Activated CD8-positive, alpha-beta T cell treated with anti-CD3 and anti-CD28 coated beads, Interleukin-2, amount 10 ng/mL, durations not matched to agents 7 days and 5 days (primary cell): ENCODE measurements around the gene MRPL11. TPM values are rescaled to one million over a fixed set of nuclear protein-coding genes. Genes with fewer than 3 reads are reported as not detected.
A peak's percentile ranks its signal among the peaks of the same experiment; 100 is the strongest.
"Not testable (repeated sequence)": the region's sequence is repeated elsewhere in the genome, so short reads cannot be mapped to it uniquely, and the experiment has no call there.

Experiments used
- ATAC-seq: fragments of 150-1000 bp; cut with Tn5 transposase; one replicate; pipeline ENCODE4 v1.10.0; 2021; ENCODE audit warnings: moderate library complexity
- CTCF ChIA-PET: fragments of 350-600 bp; sonication (Branson Sonifier 250); formaldehyde crosslinking; loops from one replicate; lab custom pipeline; 2021; ENCODE audit warnings: antibody characterized with exemption; lab: Charles Lee
- POLR2A ChIA-PET: fragments of 350-600 bp; sonication (Branson Sonifier 250); formaldehyde crosslinking; loops from one replicate; lab custom pipeline; 2021; ENCODE audit warnings: antibody characterized with exemption; lab: Charles Lee
- DNase-seq: peaks from one replicate; pipeline ENCODE4 v3.0.0-alpha.2; 2020
- H3K27ac Mint-ChIP-seq: one replicate; pipeline ENCODE4 v1.8.0; 2021; ENCODE audit warnings: mild to moderate bottlenecking, mixed read lengths
- H3K27me3 Mint-ChIP-seq: one replicate; pipeline ENCODE4 v1.8.0; 2021; ENCODE audit warnings: low read depth, mixed read lengths
- H3K36me3 Mint-ChIP-seq: one replicate; pipeline ENCODE4 v1.8.0; 2021; ENCODE audit warnings: low read depth, mixed read lengths
- H3K4me1 Mint-ChIP-seq: one replicate; pipeline ENCODE4 v1.8.0; 2021; ENCODE audit warnings: low read depth, mixed read lengths
- H3K4me3 Mint-ChIP-seq: one replicate; pipeline ENCODE4 v1.8.0; 2021; ENCODE audit warnings: mild to moderate bottlenecking, mixed read lengths
- H3K9me3 Mint-ChIP-seq: one replicate; pipeline ENCODE4 v1.8.0; 2022; ENCODE audit warnings: mixed read lengths; ENCODE audit not compliant: insufficient read depth
- total RNA-seq, 2 experiments: library from RNA; stranded (reverse); gene quantifications; one replicate each; pipeline ENCODE4 v1.2.3, GENCODE V29; 2021

Gene MRPL11
- total RNA-seq, 2 experiments from 2014 or later: 93.7 to 100 TPM

GRCh38 chr11:66466225-66467033 is 27.8 kb upstream of the MRPL11 start, which contains the start of gene PELI3:
Gene PELI3, plus strand, starts transcription at chr11:66466905. Its CDS starts 1,224 bp downstream, at chr11:66468129.
- Mint-ChIP-seq H3K9me3 (peaks cover 9% of the 10 kb centered on the region), H3K4me3 (peak within 1 kb of the TSS; percentile 81), H3K27me3 (no peaks in the 10 kb centered on the region), H3K36me3 (peaks cover 6% of the 10 kb centered on the region), H3K27ac (peak within 1 kb of the TSS; percentile 78), H3K4me1 (peaks cover 48% of the 10 kb centered on the region)
- DNase-seq: peak; percentile 93
- peak; percentile 85 for ATAC-seq
- ChIA-PET CTCF (interaction anchor here (0.6 to 3.9 kb wide), 10 partner anchors 12 to 172 kb away, joined by 3 to 23 read pairs (median 4); partner anchors contain the start of genes DPP3, MRPL11 and RBM4), POLR2A (interaction anchor here (0.5 to 1.0 kb wide), 2 partner anchors 14 to 80 kb away, joined by 3 to 7 read pairs; partner anchors contain the start of gene DPP3)

GRCh38 chr11:66465373-66466224 is 27.0 kb upstream of the MRPL11 start:
- DNase-seq (no peak), ATAC-seq (no peak)
- POLR2A ChIA-PET: interaction anchor here (0.6 to 1.4 kb wide), 3 partner anchors 15 to 1600 kb away, joined by 3 to 7 read pairs (median 3); partner anchors contain the start of genes DPP3 and MRPL11
- H3K27me3 Mint-ChIP-seq: no peaks in the 10 kb centered on the region
- CTCF ChIA-PET: interaction anchor here (1.3 to 3.5 kb wide), 6 partner anchors 15 to 153 kb away, joined by 3 to 23 read pairs (median 4); partner anchors contain the start of genes DPP3 and MRPL11
- peak overlapping the region; percentile 75 for H3K27ac Mint-ChIP-seq
- H3K36me3 Mint-ChIP-seq: peaks cover 6% of the 10 kb centered on the region
- H3K4me1 Mint-ChIP-seq: peaks cover 48% of the 10 kb centered on the region
- peak overlapping the region; percentile 77 for H3K4me3 Mint-ChIP-seq
- peaks cover 9% of the 10 kb centered on the region for H3K9me3 Mint-ChIP-seq

- Mint-ChIP-seq H3K36me3 (peaks cover 6% of the 10 kb centered on the region), H3K4me3 (no peak overlapping the region), H3K27ac (no peak overlapping the region), H3K9me3 (peaks cover 9% of the 10 kb centered on the region), H3K27me3 (no peaks in the 10 kb centered on the region), H3K4me1 (peaks cover 45% of the 10 kb centered on the region)
- ChIA-PET POLR2A (interaction anchor here (0.6 to 1.4 kb wide), 2 partner anchors 26 to 1599 kb away, joined by 3 read pairs; partner anchors contain the start of gene MRPL11), CTCF (interaction anchor here (1.3 to 3.5 kb wide), 2 partner anchors 26 to 152 kb away, joined by 3 to 23 read pairs; partner anchors contain the start of gene MRPL11)
- DNase-seq (no peak), ATAC-seq (no peak)
Measured at GRCh38 chr11:66464916-66465315, 26.3 kb upstream of the MRPL11 start.

GRCh38 chr11:66464116-66464515 is 25.5 kb upstream of the MRPL11 start:
- CTCF ChIA-PET: interaction anchor here (1.0 kb wide), 1 partner anchor 15 kb away, joined by 3 read pairs; no protein-coding TSS in a partner anchor
- DNase-seq, H3K36me3 Mint-ChIP-seq, H3K27ac Mint-ChIP-seq, H3K9me3 Mint-ChIP-seq, H3K27me3 Mint-ChIP-seq, H3K4me3 Mint-ChIP-seq, POLR2A ChIA-PET, ATAC-seq: not testable (repeated sequence)
- peaks cover 51% of the 10 kb centered on the region for H3K4me1 Mint-ChIP-seq

- peaks cover 51% of the 10 kb centered on the region for H3K4me1 Mint-ChIP-seq
- CTCF ChIA-PET: interaction anchor here (0.6 to 1.1 kb wide), 2 partner anchors 24 to 99 kb away, joined by 3 to 5 read pairs; partner anchors contain the start of gene MRPL11
Measured at GRCh38 chr11:66462911-66463310, 24.3 kb upstream of the MRPL11 start.

GRCh38 chr11:66462010-66462409 is 23.4 kb upstream of the MRPL11 start:
- no peaks in the 10 kb centered on the region for H3K27me3 Mint-ChIP-seq
- H3K4me1 Mint-ChIP-seq: peaks cover 48% of the 10 kb centered on the region
- H3K4me3 Mint-ChIP-seq: no peak overlapping the region
- ChIA-PET POLR2A (interaction anchor here (0.6 kb wide), 1 partner anchor 176 kb away, joined by 3 read pairs; no protein-coding TSS in a partner anchor), CTCF (interaction anchor here (0.9 kb wide), 1 partner anchor 53 kb away, joined by 3 read pairs; no protein-coding TSS in a partner anchor)
- ATAC-seq (no peak), DNase-seq (no peak)
- no peak overlapping the region for H3K27ac Mint-ChIP-seq
- peaks cover 6% of the 10 kb centered on the region for H3K36me3 Mint-ChIP-seq
- H3K9me3 Mint-ChIP-seq: peaks cover 9% of the 10 kb centered on the region

More at GRCh38 chr11:66462911-66463310, 24.3 kb upstream of the MRPL11 start:
- Mint-ChIP-seq H3K9me3 (peaks cover 9% of the 10 kb centered on the region), H3K36me3 (peaks cover 6% of the 10 kb centered on the region), H3K27ac (peak overlapping the region; percentile 43), H3K27me3 (no peaks in the 10 kb centered on the region), H3K4me3 (no peak overlapping the region)
- no peak for ATAC-seq
- DNase-seq: no peak
- POLR2A ChIA-PET: interaction anchor here (0.6 kb wide), 1 partner anchor 325 kb away, joined by 3 read pairs; no protein-coding TSS in a partner anchor

GRCh38 chr11:66459138-66459778 is 20.6 kb upstream of the MRPL11 start:
- CTCF ChIA-PET: interaction anchor here (1.0 to 2.1 kb wide), 3 partner anchors 9 to 21 kb away, joined by 3 to 5 read pairs (median 3); partner anchors contain the start of gene MRPL11
- POLR2A ChIA-PET: interaction anchor here (0.6 to 1.1 kb wide), 2 partner anchors 20 to 87 kb away, joined by 3 to 4 read pairs; partner anchors contain the start of gene MRPL11
- no peak overlapping the region for H3K4me3 Mint-ChIP-seq
- H3K36me3 Mint-ChIP-seq: peaks cover 6% of the 10 kb centered on the region
- ATAC-seq: no peak
- H3K27me3 Mint-ChIP-seq: no peaks in the 10 kb centered on the region
- peaks cover 9% of the 10 kb centered on the region for H3K9me3 Mint-ChIP-seq
- H3K4me1 Mint-ChIP-seq: peaks cover 46% of the 10 kb centered on the region
- H3K27ac Mint-ChIP-seq: no peak overlapping the region
- DNase-seq: no peak

GRCh38 chr11:66457826-66458225 is 19.2 kb upstream of the MRPL11 start:
- Mint-ChIP-seq H3K4me3 (no peak overlapping the region), H3K36me3 (peaks cover 1% of the 10 kb centered on the region), H3K27ac (no peak overlapping the region), H3K27me3 (no peaks in the 10 kb centered on the region), H3K4me1 (peaks cover 44% of the 10 kb centered on the region), H3K9me3 (peaks cover 3% of the 10 kb centered on the region)
- CTCF ChIA-PET: interaction anchor here (1.1 to 2.1 kb wide), 2 partner anchors 19 to 22 kb away, joined by 3 to 5 read pairs; partner anchors contain the start of genes DPP3 and MRPL11
- DNase-seq (no peak), ATAC-seq (no peak)
- POLR2A ChIA-PET: no interaction called here

- Mint-ChIP-seq H3K27ac (no peak overlapping the region), H3K27me3 (no peaks in the 10 kb centered on the region), H3K9me3 (no peaks in the 10 kb centered on the region), H3K4me1 (peaks cover 34% of the 10 kb centered on the region), H3K36me3 (no peaks in the 10 kb centered on the region), H3K4me3 (no peak overlapping the region)
- ChIA-PET POLR2A (no interaction called here), CTCF (interaction anchor here (0.9 to 2.2 kb wide), 5 partner anchors 12 to 65 kb away, joined by 3 to 11 read pairs (median 4); partner anchors contain the start of genes MRPL11 and PELI3)
- ATAC-seq (no peak), DNase-seq (no peak)
Measured at GRCh38 chr11:66454828-66455227, 16.2 kb upstream of the MRPL11 start.

- ChIA-PET POLR2A (no interaction called here), CTCF (interaction anchor here (0.9 to 2.2 kb wide), 5 partner anchors 12 to 65 kb away, joined by 3 to 11 read pairs (median 4); partner anchors contain the start of genes MRPL11 and PELI3)
- no peaks in the 10 kb centered on the region for H3K36me3 Mint-ChIP-seq
- H3K27me3 Mint-ChIP-seq: no peaks in the 10 kb centered on the region
- no peak overlapping the region for H3K4me3 Mint-ChIP-seq
- DNase-seq (no peak), ATAC-seq (peak; percentile 53)
- H3K9me3 Mint-ChIP-seq: no peaks in the 10 kb centered on the region
- H3K4me1 Mint-ChIP-seq: peaks cover 29% of the 10 kb centered on the region
- no peak overlapping the region for H3K27ac Mint-ChIP-seq
Measured at GRCh38 chr11:66454247-66454646, 15.6 kb upstream of the MRPL11 start.
